GM23248 (cell line): ENCODE data around the gene SLC6A1.

Experiments used
- EZH2 ChIP-seq: fragments of 200-600 bp; sonication (generic); IDR thresholded peaks from 2 replicates; pipeline ENCODE4 v1.6.1; 2018; ENCODE audit warnings: antibody characterized with exemption, mild to moderate bottlenecking; ENCODE audit not compliant: insufficient read depth, poor library complexity, severe bottlenecking
- EZH2phosphoT487 ChIP-seq: fragments of 200-600 bp; sonication (generic); IDR thresholded peaks from 2 replicates; pipeline ENCODE4 v1.6.1; 2018; ENCODE audit warnings: antibody characterized with exemption, moderate library complexity, mild to moderate bottlenecking, low read depth; ENCODE audit not compliant: insufficient read depth

DNA sequence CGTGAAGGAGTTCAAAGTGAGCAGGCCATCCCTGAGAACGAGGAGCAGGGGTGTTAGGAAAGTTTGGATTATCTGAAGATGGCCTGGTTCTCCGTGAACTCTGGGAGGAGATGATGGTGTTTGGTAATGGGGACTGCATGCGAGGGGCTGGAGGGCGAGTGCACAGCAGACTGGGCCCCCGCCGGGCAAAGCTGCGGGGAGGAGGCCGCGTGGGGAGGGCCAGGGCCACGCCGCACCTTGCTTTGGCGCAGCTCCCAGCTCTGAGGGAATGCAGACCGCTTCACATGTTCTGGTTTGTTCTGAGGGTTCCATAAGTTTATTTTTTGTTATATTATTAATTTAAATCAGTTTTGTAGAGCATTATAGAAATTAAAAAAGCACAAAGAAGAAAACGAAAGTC lies 22.2 kb downstream of the SLC6A1 start:
- TF ChIP-seq EZH2, result no peak
- no peak for TF ChIP-seq EZH2phosphoT487
